Measurements from ENCODE around the gene DIP2B. TPM values are rescaled to one million over a fixed set of nuclear protein-coding genes. Genes with fewer than 3 reads are reported as not detected.
A peak's percentile ranks its signal among the peaks of the same experiment; 100 is the strongest.

Gene DIP2B
- total RNA-seq, 5 donors from 2014 or later (not counting 1 experiment from before 2014, with no cell fraction given), result 27.5 to 46.0 (median 29.6) TPM

DNA sequence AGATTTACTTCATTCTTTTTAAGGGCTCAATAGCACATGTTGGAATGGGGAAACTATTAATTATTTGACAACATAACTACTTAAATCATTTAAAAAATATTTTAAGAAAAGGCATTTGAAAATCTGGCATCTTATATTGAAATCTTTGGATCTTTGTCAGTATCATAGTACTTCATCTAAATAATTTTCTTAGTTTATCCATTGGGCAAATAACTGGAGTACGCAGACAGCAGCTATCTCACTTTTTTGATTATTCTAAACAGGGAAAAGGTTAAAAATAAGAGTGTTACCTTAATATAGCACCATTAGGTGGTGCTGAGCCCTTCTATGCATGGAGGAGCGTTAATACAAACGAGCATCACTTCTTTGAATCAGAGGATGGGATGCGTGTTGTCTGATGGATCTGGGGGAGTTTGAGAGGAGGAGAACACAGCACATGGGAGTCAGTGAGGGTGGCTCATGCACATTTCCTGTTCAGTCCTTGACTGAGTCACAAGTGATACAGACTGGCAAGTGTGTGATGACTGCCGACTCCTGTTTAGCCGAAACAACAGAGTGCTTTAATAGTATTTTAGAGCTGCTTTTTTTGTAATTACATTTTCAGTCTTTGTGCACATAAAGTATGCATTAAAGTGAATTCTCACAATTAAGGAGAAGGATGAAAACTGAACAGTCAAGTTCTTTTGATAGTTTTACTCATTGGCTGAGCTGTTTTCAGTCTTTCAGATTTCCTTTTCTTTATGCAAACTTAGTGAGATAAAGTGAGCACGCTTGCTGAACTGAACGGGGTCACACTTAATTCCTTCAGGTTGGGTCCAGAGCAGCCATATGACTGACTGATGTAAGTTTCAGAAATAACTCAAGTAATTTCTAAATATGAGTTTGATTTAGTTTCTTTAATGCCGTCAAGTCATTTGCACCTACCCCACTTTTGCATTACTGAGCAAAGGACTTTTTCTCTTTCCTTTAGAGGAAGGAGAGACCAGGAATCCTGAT, 92.7 kb downstream of the DIP2B start:
- no peak overlapping the region for H3K27ac ChIP-seq (ENCODE audit: low read length)
- no peak overlapping the region for H3K4me3 ChIP-seq (ENCODE audit: control insufficient read depth in 1 of 2, extremely low read depth in 1 of 2, low read length in 1 of 2)
- no CpG with 5 or more reads among the region's 9 CpGs for WGBS (ENCODE audit: insufficient coverage)

DNA sequence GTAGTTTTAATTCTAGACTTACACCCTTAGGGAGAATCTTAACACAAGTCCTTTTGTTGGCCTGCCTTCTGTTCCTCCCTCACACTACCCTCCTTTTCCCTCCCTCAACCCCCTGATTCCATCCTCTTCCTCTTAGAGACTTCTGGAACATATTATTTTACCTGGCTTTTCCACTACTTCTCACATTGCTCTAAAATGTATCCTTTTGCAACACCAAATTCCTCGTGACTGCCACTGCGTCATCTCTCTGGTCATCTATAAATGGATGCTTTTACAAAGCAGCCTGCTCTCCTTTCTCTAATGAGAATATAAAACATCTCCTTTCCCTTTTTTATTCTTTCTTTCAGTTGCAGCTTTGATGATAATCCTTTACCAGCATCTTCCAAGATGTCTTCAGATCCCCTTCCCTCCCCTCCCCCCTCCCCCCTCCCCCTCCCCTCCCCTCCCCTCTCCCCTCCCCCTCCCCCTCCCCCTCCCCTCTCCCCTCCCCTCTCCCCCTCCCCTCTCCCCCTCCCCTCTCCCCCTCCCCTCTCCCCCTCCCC, 93.6 kb downstream of the DIP2B start:
- Mint-ChIP-seq H3K27me3 (no peaks in the 10 kb centered on the region), H3K9me3 (no peaks in the 10 kb centered on the region), H3K36me3 (peaks cover 13% of the 10 kb centered on the region), H3K4me1 (peaks cover 46 to 59% (median 48%) of the 10 kb centered on the region in 3 donors), H3K27ac (peak overlapping the region; percentile 4 to 44), H3K4me3 (peak overlapping the region in 1 of 3 donors; percentile 63)
- 91% methylated on average over 2 of the region's 2 CpGs for WGBS (ENCODE audit: insufficient coverage)
- H3K9me3 ChIP-seq, result no peaks in the 10 kb centered on the region
- no peak overlapping the region for H3K27ac ChIP-seq (ENCODE audit: low read length)
- POLR2A ChIA-PET, result interaction anchor here in 1 of 2 donors (0.7 kb wide), 1 partner anchor 9 kb away, joined by 3 read pairs; no protein-coding TSS in a partner anchor
- H3K4me1 ChIP-seq (ENCODE audit: control insufficient read depth in 1 of 2, extremely low read depth in 1 of 2, insufficient read depth in 2 of 2, low read length in 2 of 2), result peaks cover 10 to 16% of the 10 kb centered on the region in 2 experiments
- no peak overlapping the region for H3K4me3 ChIP-seq (ENCODE audit: control insufficient read depth in 1 of 2, extremely low read depth in 1 of 2, low read length in 1 of 2)
- ATAC-seq (replicated peaks in 1 of 4) (no peak), DNase-seq (no peak)
- H3K36me3 ChIP-seq (ENCODE audit: control insufficient read depth in 2 of 2, extremely low read depth in 1 of 2, insufficient read depth in 1 of 2, low read length in 1 of 2), result no peaks in the 10 kb centered on the region
- H3K27me3 ChIP-seq (replicated peaks in 1 of 2; ENCODE audit: control insufficient read depth in 2 of 2, extremely low read depth in 1 of 2, insufficient read depth in 2 of 2, low read length in 1 of 2), result no peaks in the 10 kb centered on the region
- CTCF ChIA-PET, result interaction anchor here in 1 of 2 donors (0.7 kb wide), 1 partner anchor 190 kb away, joined by 4 read pairs; no protein-coding TSS in a partner anchor

More for the DNA sequence above, 92.7 kb downstream of the DIP2B start:
- POLR2A ChIA-PET, result interaction anchor here in 1 of 2 donors (0.7 kb wide), 1 partner anchor 8 kb away, joined by 3 read pairs; no protein-coding TSS in a partner anchor
- Mint-ChIP-seq H3K27me3 (no peaks in the 10 kb centered on the region), H3K27ac (peak overlapping the region; percentile 15 to 73), H3K36me3 (peaks cover 13% of the 10 kb centered on the region), H3K4me1 (peaks cover 46 to 67% (median 53%) of the 10 kb centered on the region in 3 donors), H3K4me3 (peak overlapping the region; percentile 2 to 63 (median 53)), H3K9me3 (no peaks in the 10 kb centered on the region)
- DNase-seq, result peak in 25 of 35 experiments; percentile 2 to 54 (median 14)
- Histone ChIP-seq H3K27me3 (replicated peaks in 1 of 2; ENCODE audit: control insufficient read depth in 2 of 2, extremely low read depth in 1 of 2, insufficient read depth in 2 of 2, low read length in 1 of 2) (no peaks in the 10 kb centered on the region), H3K36me3 (ENCODE audit: control insufficient read depth in 2 of 2, extremely low read depth in 1 of 2, insufficient read depth in 1 of 2, low read length in 1 of 2) (no peaks in the 10 kb centered on the region), H3K9me3 (no peaks in the 10 kb centered on the region), H3K4me1 (ENCODE audit: control insufficient read depth in 1 of 2, extremely low read depth in 1 of 2, insufficient read depth in 2 of 2, low read length in 2 of 2) (peaks cover 10 to 16% of the 10 kb centered on the region in 2 experiments)
- ATAC-seq (replicated peaks in 1 of 4), result peak; percentile 97 to 99 (median 98)
- CTCF ChIA-PET, result interaction anchor here in 1 of 2 donors (0.6 kb wide), 1 partner anchor 11 kb away, joined by 3 read pairs; no protein-coding TSS in a partner anchor

- no peak for ATAC-seq (replicated peaks in 1 of 4)
- H3K9me3 ChIP-seq, result no peaks in the 10 kb centered on the region
- no peaks in the 10 kb centered on the region for H3K27me3 ChIP-seq (replicated peaks in 1 of 2; ENCODE audit: control insufficient read depth in 2 of 2, extremely low read depth in 1 of 2, insufficient read depth in 2 of 2, low read length in 1 of 2)
- H3K4me3 Mint-ChIP-seq, result no peak overlapping the region
- H3K27ac ChIP-seq (ENCODE audit: low read length), result no peak overlapping the region
- no peaks in the 10 kb centered on the region for H3K9me3 Mint-ChIP-seq
- H3K36me3 ChIP-seq (ENCODE audit: control insufficient read depth in 2 of 2, extremely low read depth in 1 of 2, insufficient read depth in 1 of 2, low read length in 1 of 2), result no peaks in the 10 kb centered on the region
- peak overlapping the region in 1 of 2 donors; percentile 16 for H3K27ac Mint-ChIP-seq
- H3K36me3 Mint-ChIP-seq, result peaks cover 13% of the 10 kb centered on the region
- WGBS (ENCODE audit: insufficient coverage), result no CpG with 5 or more reads among the region's 7 CpGs
- H3K4me3 ChIP-seq (ENCODE audit: control insufficient read depth in 1 of 2, extremely low read depth in 1 of 2, low read length in 1 of 2), result no peak overlapping the region
- ChIA-PET POLR2A (no interaction called here), CTCF (interaction anchor here in 1 of 2 donors (0.7 kb wide), 2 partner anchors 17 to 189 kb away, joined by 3 to 4 read pairs; no protein-coding TSS in a partner anchor)
- H3K4me1 Mint-ChIP-seq, result peaks cover 49 to 53% (median 50%) of the 10 kb centered on the region in 3 donors
- DNase-seq, result no peak
- peaks cover 10 to 12% of the 10 kb centered on the region in 2 experiments for H3K4me1 ChIP-seq (ENCODE audit: control insufficient read depth in 1 of 2, extremely low read depth in 1 of 2, insufficient read depth in 2 of 2, low read length in 2 of 2)
- no peaks in the 10 kb centered on the region for H3K27me3 Mint-ChIP-seq
Measured at GRCh38 chr12:50599366-50600095, 94.7 kb downstream of the DIP2B start.

GRCh38 chr12:50600364-50600763, 95.6 kb downstream of the DIP2B start:
- Mint-ChIP-seq H3K4me1 (peaks cover 49 to 55% (median 49%) of the 10 kb centered on the region in 3 donors), H3K9me3 (no peaks in the 10 kb centered on the region), H3K4me3 (no peak overlapping the region), H3K27me3 (no peaks in the 10 kb centered on the region), H3K27ac (no peak overlapping the region), H3K36me3 (peaks cover 17% of the 10 kb centered on the region)
- Histone ChIP-seq H3K36me3 (ENCODE audit: control insufficient read depth in 2 of 2, extremely low read depth in 1 of 2, insufficient read depth in 1 of 2, low read length in 1 of 2) (no peaks in the 10 kb centered on the region), H3K27me3 (replicated peaks in 1 of 2; ENCODE audit: control insufficient read depth in 2 of 2, extremely low read depth in 1 of 2, insufficient read depth in 2 of 2, low read length in 1 of 2) (no peaks in the 10 kb centered on the region), H3K4me1 (ENCODE audit: control insufficient read depth in 1 of 2, extremely low read depth in 1 of 2, insufficient read depth in 2 of 2, low read length in 2 of 2) (peaks cover 10 to 12% of the 10 kb centered on the region in 2 experiments), H3K27ac (ENCODE audit: low read length) (no peak overlapping the region), H3K9me3 (no peaks in the 10 kb centered on the region), H3K4me3 (ENCODE audit: control insufficient read depth in 1 of 2, extremely low read depth in 1 of 2, low read length in 1 of 2) (no peak overlapping the region)
- POLR2A ChIA-PET, result interaction anchor here in 1 of 2 donors (0.7 kb wide), 1 partner anchor 81 kb away, joined by 7 read pairs; no protein-coding TSS in a partner anchor
- no peak for ATAC-seq (replicated peaks in 1 of 4)
- DNase-seq, result no peak
- no CpG with 5 or more reads among the region's 1 CpG for WGBS (ENCODE audit: insufficient coverage)
- CTCF ChIA-PET, result no interaction called here

DNA sequence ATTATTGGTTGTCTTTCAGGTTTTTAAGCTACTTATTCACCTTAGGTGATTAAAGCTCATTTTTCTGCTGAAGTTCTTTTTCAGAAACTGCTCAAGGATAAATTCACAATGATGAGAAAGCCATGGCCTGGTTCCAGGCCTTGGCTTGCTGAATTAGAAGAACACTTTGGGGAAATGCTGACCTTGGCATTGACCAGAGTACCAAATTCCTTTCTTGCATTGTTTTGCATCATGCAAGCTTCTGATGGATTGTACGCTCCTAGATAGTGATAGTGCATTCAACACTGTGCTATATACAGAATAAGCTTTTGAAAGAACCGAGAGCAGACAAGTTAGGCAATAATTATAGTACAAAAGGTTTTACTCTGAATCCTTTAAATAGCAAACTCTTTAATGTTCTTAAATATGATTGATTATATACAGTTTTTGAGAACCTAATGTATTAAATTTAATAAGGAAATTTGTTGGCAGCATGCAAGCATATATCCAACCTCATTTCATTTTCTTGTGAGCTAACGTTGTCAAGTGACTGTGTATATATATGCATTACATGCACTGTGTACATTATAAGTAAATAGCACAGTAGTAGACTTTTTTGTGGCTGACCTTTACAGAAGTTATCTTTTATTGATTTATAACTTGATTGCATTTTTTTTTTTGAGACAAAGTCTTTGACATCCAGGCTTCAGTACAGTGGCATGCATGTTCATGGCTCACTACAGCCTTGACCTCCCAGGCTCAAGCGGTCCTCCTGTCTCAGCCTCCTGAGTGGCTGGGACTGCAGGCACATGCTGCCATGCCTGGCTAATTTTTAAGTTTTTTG, 99.2 kb downstream of the DIP2B start:
- ChIA-PET POLR2A (interaction anchor here in 1 of 2 donors (0.6 kb wide), 1 partner anchor 187 kb away, joined by 3 read pairs; no protein-coding TSS in a partner anchor), CTCF (interaction anchor here in 1 of 2 donors (0.7 kb wide), 1 partner anchor 39 kb away, joined by 3 read pairs; no protein-coding TSS in a partner anchor)
- H3K27me3 Mint-ChIP-seq, result no peaks in the 10 kb centered on the region
- H3K36me3 Mint-ChIP-seq, result peaks cover 27% of the 10 kb centered on the region
- no peaks in the 10 kb centered on the region for H3K36me3 ChIP-seq (ENCODE audit: control insufficient read depth in 2 of 2, extremely low read depth in 1 of 2, insufficient read depth in 1 of 2, low read length in 1 of 2)
- no peak for DNase-seq
- H3K4me3 Mint-ChIP-seq, result no peak overlapping the region
- no peak for ATAC-seq (replicated peaks in 1 of 4)
- H3K9me3 ChIP-seq, result no peaks in the 10 kb centered on the region
- H3K4me1 Mint-ChIP-seq, result peaks cover 41 to 47% (median 41%) of the 10 kb centered on the region in 3 donors
- 100% methylated on average over 1 of the region's 4 CpGs for WGBS (ENCODE audit: insufficient coverage)
- H3K27me3 ChIP-seq (replicated peaks in 1 of 2; ENCODE audit: control insufficient read depth in 2 of 2, extremely low read depth in 1 of 2, insufficient read depth in 2 of 2, low read length in 1 of 2), result no peaks in the 10 kb centered on the region
- H3K9me3 Mint-ChIP-seq, result no peaks in the 10 kb centered on the region
- no peak overlapping the region for H3K4me3 ChIP-seq (ENCODE audit: control insufficient read depth in 1 of 2, extremely low read depth in 1 of 2, low read length in 1 of 2)
- H3K4me1 ChIP-seq (ENCODE audit: control insufficient read depth in 1 of 2, extremely low read depth in 1 of 2, insufficient read depth in 2 of 2, low read length in 2 of 2), result peaks cover 0 to 3% of the 10 kb centered on the region in 2 experiments
- H3K27ac ChIP-seq (ENCODE audit: low read length), result no peak overlapping the region
- H3K27ac Mint-ChIP-seq, result no peak overlapping the region
